ENCODE results near the gene ZFX. TPM values are rescaled to one million over a fixed set of nuclear protein-coding genes. Genes with fewer than 3 reads are reported as not detected.

The ZFX gene
- total RNA-seq, 2 experiments from 2014 or later, result 38.8 to 40.4 TPM

DNA sequence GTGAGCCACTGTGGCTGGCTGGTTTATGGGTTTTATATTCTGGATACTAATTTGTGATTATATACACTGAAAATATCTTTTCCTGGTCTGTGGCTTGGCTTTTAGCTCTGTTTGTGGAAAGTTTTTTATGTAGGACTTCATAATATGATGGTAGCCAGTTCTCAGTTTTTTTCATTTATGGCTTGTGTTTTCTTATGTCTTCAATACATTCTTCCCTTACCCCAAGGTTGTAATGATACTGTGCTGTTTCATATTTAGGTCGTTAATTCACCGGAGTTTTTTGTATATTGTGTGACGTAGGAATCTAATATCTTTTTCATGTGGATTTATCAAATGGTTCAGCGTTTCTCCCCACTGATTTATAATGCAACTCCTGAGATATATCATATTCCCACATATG is 6.6 kb downstream of the ZFX start:
- intact Hi-C loops (cut with micrococcal nuclease), result no loop called here
- peak overlapping the region; percentile 78 for H3K27ac Mint-ChIP-seq
- no peaks in the 10 kb centered on the region for H3K9me3 Mint-ChIP-seq
- ChIA-PET CTCF (interaction anchor here (0.8 to 0.9 kb wide), 2 partner anchors 74 to 102 kb away, joined by 3 read pairs; no protein-coding TSS in a partner anchor), POLR2A (no interaction called here)
- DNase-seq (no peak), ATAC-seq (no peak)
- peaks cover 59% of the 10 kb centered on the region for H3K4me1 Mint-ChIP-seq (ENCODE audit: low read depth)
- peak overlapping the region; percentile 38 for H3K4me3 Mint-ChIP-seq
- TF ChIP-seq, protein P1, sequence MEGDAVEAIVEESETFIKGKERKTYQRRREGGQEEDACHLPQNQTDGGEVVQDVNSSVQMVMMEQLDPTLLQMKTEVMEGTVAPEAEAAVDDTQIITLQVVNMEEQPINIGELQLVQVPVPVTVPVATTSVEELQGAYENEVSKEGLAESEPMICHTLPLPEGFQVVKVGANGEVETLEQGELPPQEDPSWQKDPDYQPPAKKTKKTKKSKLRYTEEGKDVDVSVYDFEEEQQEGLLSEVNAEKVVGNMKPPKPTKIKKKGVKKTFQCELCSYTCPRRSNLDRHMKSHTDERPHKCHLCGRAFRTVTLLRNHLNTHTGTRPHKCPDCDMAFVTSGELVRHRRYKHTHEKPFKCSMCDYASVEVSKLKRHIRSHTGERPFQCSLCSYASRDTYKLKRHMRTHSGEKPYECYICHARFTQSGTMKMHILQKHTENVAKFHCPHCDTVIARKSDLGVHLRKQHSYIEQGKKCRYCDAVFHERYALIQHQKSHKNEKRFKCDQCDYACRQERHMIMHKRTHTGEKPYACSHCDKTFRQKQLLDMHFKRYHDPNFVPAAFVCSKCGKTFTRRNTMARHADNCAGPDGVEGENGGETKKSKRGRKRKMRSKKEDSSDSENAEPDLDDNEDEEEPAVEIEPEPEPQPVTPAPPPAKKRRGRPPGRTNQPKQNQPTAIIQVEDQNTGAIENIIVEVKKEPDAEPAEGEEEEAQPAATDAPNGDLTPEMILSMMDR (IDR thresholded peaks at IDR 0.05), result no peak
- H3K27me3 Mint-ChIP-seq, result no peaks in the 10 kb centered on the region
- peaks cover 39% of the 10 kb centered on the region for H3K36me3 Mint-ChIP-seq (ENCODE audit: low read depth)

DNA sequence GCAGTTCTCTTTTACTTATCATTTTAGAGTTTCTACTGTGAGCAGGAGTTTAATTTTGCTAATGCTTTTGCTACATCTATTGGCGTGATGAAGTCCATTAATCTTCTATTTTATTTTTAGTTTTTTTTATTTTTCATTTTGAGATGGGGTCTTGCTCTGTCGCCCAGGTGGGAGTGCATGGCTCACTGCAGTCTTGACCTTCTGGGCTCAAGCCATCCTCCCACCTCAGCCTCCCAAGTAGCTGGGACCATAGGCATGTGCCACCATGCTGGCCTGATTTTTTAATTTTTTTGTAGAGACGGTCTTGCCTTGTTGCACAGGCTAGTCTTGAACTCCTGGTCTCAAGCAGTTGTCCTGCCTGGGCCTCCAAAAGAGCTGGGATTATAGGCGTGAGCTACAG is 9.4 kb downstream of the ZFX start:
- Mint-ChIP-seq H3K27me3 (no peaks in the 10 kb centered on the region), H3K4me1 (ENCODE audit: low read depth) (peaks cover 41% of the 10 kb centered on the region), H3K27ac (no peak overlapping the region), H3K36me3 (ENCODE audit: low read depth) (peaks cover 26% of the 10 kb centered on the region), H3K4me3 (no peak overlapping the region), H3K9me3 (no peaks in the 10 kb centered on the region)
- ChIA-PET POLR2A (interaction anchor here (0.6 kb wide), 1 partner anchor 65 kb away, joined by 3 read pairs; no protein-coding TSS in a partner anchor), CTCF (no interaction called here)
- intact Hi-C loops (cut with micrococcal nuclease), result no loop called here
- TF ChIP-seq, protein P1 (IDR thresholded peaks at IDR 0.05), result no peak
- no peak for ATAC-seq
- no peak for DNase-seq

DNA sequence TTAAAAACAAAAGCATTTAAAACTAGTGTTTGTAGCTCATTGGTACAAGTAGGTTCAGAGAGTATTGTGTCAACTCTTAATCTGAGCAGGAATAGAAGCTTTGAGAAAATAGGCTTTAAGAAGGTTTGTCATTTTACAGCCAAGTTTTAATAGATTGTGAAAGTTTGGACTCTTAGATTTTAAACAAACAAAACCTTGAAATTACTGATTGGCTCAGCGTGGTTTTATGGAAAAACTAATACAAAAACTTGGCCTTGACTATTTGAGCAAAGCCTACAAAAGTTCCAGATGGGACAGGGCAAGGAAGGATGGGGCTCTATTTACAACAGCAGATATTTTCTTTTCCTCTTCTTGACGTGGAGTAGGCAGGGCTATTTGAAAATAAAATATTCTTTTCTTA is 16.5 kb downstream of the ZFX start:
- ChIA-PET CTCF (interaction anchor here (1.3 kb wide), 1 partner anchor 112 kb away, joined by 3 read pairs; no protein-coding TSS in a partner anchor), POLR2A (interaction anchor here (0.9 kb wide), 1 partner anchor 28 kb away, joined by 3 read pairs; no protein-coding TSS in a partner anchor)
- Mint-ChIP-seq H3K27me3 (no peaks in the 10 kb centered on the region), H3K27ac (peak overlapping the region; percentile 67), H3K4me1 (ENCODE audit: low read depth) (peaks cover 49% of the 10 kb centered on the region), H3K36me3 (ENCODE audit: low read depth) (peaks cover 18% of the 10 kb centered on the region), H3K4me3 (no peak overlapping the region), H3K9me3 (no peaks in the 10 kb centered on the region)
- intact Hi-C loops (cut with micrococcal nuclease), result no loop called here
- TF ChIP-seq, protein P1 (IDR thresholded peaks at IDR 0.05), result no peak
- DNase-seq, result no peak
- no peak for ATAC-seq

DNA sequence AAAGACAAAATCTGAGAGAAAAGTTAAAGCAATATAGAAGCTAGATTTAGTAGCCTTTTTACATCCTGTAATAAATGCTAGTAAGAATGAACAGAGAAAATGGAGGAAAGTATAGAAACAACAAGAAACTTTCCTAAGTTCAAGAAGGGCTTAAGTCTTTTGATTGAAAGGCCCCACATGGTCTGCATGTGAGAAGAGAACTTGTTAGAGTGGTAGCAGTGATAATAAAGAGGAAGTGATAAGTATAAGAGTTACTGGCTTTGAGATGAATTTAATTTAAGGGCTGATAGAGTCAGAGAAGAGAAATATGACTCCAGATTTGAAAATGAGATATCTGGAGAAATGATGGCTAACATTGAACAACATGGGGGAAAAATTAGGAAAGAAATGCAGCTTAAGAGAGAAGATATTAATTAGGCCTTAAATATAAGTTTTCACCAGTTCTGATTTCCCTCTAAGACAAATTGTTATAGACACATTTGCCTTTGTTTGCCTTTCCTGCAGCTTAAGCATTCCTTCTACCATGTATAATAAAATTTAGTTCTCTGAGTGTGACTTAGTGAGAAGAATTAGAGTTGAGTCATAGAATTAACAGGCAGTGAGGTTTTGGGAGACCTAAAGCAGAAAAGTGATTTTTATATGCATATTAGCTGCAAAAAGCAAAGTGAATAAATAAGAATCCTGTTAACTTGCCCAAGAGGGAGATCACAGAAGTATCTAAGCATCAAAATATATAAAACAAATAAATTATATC is 18.4 kb downstream of the ZFX start:
- Mint-ChIP-seq H3K36me3 (ENCODE audit: low read depth) (peaks cover 16% of the 10 kb centered on the region), H3K4me1 (ENCODE audit: low read depth) (peaks cover 47% of the 10 kb centered on the region), H3K27ac (peak overlapping the region; percentile 86), H3K27me3 (no peaks in the 10 kb centered on the region), H3K9me3 (no peaks in the 10 kb centered on the region), H3K4me3 (no peak overlapping the region)
- POLR2A ChIA-PET, result no interaction called here
- intact Hi-C loops (cut with micrococcal nuclease), result no loop called here
- CTCF ChIA-PET, result interaction anchor here (0.6 kb wide), 1 partner anchor 50 kb away, joined by 3 read pairs; no protein-coding TSS in a partner anchor
- TF ChIP-seq, protein P1 (IDR thresholded peaks at IDR 0.05), result no peak
- no peak for DNase-seq
- no peak for ATAC-seq

DNA sequence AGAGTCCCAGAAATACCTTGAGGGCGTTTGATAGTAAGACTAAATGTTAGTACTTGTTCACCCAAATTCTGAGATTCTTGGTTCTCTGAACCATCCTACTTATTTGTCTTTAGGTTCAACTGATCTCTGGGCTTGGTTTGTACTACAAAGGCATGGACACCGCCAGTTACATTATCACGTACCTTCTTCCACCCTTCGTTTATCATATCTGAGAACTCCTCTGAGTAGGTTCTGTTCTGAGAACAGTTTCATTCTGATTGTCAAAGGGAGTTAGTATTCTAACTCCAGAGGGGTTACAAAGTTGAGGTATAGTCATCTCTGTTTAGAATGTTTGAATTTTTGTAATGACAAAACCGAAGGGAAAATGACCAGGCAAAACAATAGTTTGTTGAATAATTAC is 19.3 kb downstream of the ZFX start:
- ChIA-PET CTCF (no interaction called here), POLR2A (no interaction called here)
- peak; percentile 92 for ATAC-seq

More for the DNA sequence above, 19.3 kb downstream of the ZFX start:
- Mint-ChIP-seq H3K9me3 (no peaks in the 10 kb centered on the region), H3K36me3 (ENCODE audit: low read depth) (peaks cover 18% of the 10 kb centered on the region), H3K4me1 (ENCODE audit: low read depth) (peaks cover 46% of the 10 kb centered on the region), H3K27me3 (no peaks in the 10 kb centered on the region), H3K27ac (peak overlapping the region; percentile 82), H3K4me3 (peak overlapping the region; percentile 9)
- peak; percentile 33 for DNase-seq
- TF ChIP-seq, protein P1 (IDR thresholded peaks at IDR 0.05), result no peak
- intact Hi-C loops (cut with micrococcal nuclease), result no loop called here
